Activated naive CD4-positive, alpha-beta T cell treated with anti-CD3 and anti-CD28 coated beads, Interleukin-2, amount 10 ng/mL, durations not matched to agents 5 hours and 36 hours (primary cell): ENCODE data around the gene MRPS7. TPM values are rescaled to one million over a fixed set of nuclear protein-coding genes. Genes with fewer than 3 reads are reported as not detected.

Experiments used
- total RNA-seq, 2 experiments: library from RNA; stranded (reverse); gene quantifications; one replicate each; pipeline ENCODE4 v1.2.3, GENCODE V29; 2021

The MRPS7 gene
- 10 to 100 TPM; 37.9 to 39.2 TPM for total RNA-seq

GRCh38 chr17:75261336-75262111 lies at the start of gene MRPS7, which contains the start of gene GGA3:
Gene MRPS7, plus strand, starts transcription at chr17:75261879. Its CDS starts 22 bp downstream, at chr17:75261901.
Gene GGA3, minus strand, starts transcription at chr17:75261606. Its CDS starts 19 bp downstream, at chr17:75261587.

GRCh38 chr17:75270966-75271232 lies 9.2 kb downstream of the MRPS7 start, which contains the start of gene MIF4GD:
Gene MIF4GD, minus strand, starts transcription at chr17:75271231. Its CDS starts 1,036 bp downstream, at chr17:75270195.

GRCh38 chr17:75289115-75289831 lies 27.6 kb downstream of the MRPS7 start, which contains the start of gene SLC25A19:
Gene SLC25A19, minus strand, starts transcription at chr17:75289433. Its CDS starts 2,669 bp downstream, at chr17:75286764.

Other genes starting within 250 kb of the MRPS7 start
- gene MRPL58, start 249.2 kb upstream of the MRPS7 start, total RNA-seq, result 10 to 100 TPM; 37.0 to 40.4 TPM
- gene ATP5PD, start 214.9 kb upstream of the MRPS7 start, total RNA-seq, result 100 to 1,000 TPM; 234 to 239 TPM
- 10 to 100 TPM; 19.0 to 20.5 TPM for gene KCTD2, start 214.7 kb upstream of the MRPS7 start, total RNA-seq
- gene SLC16A5, start 173.9 kb upstream of the MRPS7 start, total RNA-seq, result 10 to 100 TPM; 11.5 to 11.7 TPM
- gene ARMC7, start 151.9 kb upstream of the MRPS7 start, total RNA-seq, result 10 to 100 TPM; 14.3 to 14.6 TPM
- gene NT5C, start 130.1 kb upstream of the MRPS7 start, total RNA-seq, result 10 to 100 TPM; 63.3 to 68.0 TPM
- 100 to 1,000 TPM; 161 TPM for gene JPT1, start 107.4 kb upstream of the MRPS7 start, total RNA-seq
- 100 to 1,000 TPM; 445 to 461 TPM for gene SUMO2, start 78.9 kb upstream of the MRPS7 start, total RNA-seq
- 100 to 1,000 TPM in 1 of 2 experiments, 10 to 100 TPM in 1; 92.7 to 101 TPM for gene NUP85, start 56.2 kb upstream of the MRPS7 start, total RNA-seq
- gene GGA3, start 273 bp upstream of the MRPS7 start, total RNA-seq, result 10 to 100 TPM; 77.2 to 80.8 TPM
- gene MIF4GD, start 9.4 kb downstream of the MRPS7 start, total RNA-seq, result 10 to 100 TPM; 44.5 to 49.0 TPM
- gene SLC25A19, start 27.6 kb downstream of the MRPS7 start, total RNA-seq, result 10 to 100 TPM; 21.1 to 24.2 TPM
- gene GRB2, start 143.8 kb downstream of the MRPS7 start, total RNA-seq, result 100 to 1,000 TPM; 109 to 128 TPM
- gene TMEM94, start 194.8 kb downstream of the MRPS7 start, total RNA-seq, result 10 to 100 TPM; 79.4 to 87.2 TPM